WTC11 (cell line): Measurements from ENCODE around the gene UGT1A10. TPM values are rescaled to one million over a fixed set of nuclear protein-coding genes. Genes with fewer than 3 reads are reported as not detected.

ENCODE experiments used
- ATAC-seq: fragments of 200-7000 bp; cut with Tn5 transposase; 2 replicates; pipeline ENCODE4 v1.10.0; 2021; ENCODE audit warnings: mild to moderate bottlenecking, moderate library complexity
- CTCF ChIA-PET: fragments of 300-600 bp; sonication (Branson Sonifier 250); formaldehyde crosslinking; loops from one replicate; lab custom pipeline; 2021; ENCODE audit warnings: antibody characterized with exemption; lab: Charles Lee
- POLR2A ChIA-PET: fragments of 350-600 bp; sonication (Branson Sonifier 250); formaldehyde crosslinking; loops from one replicate; lab custom pipeline; 2021; ENCODE audit warnings: antibody characterized with exemption; lab: Charles Lee
- DNase-seq: peaks from one replicate; pipeline ENCODE4 v3.0.0; 2021; ENCODE audit warnings: low spot score
- H3K27ac Mint-ChIP-seq: 2 replicates; pipeline ENCODE4 v1.8.0; 2021; ENCODE audit warnings: mixed read lengths
- H3K27me3 Mint-ChIP-seq: 2 replicates; pipeline ENCODE4 v1.8.0; 2021; ENCODE audit warnings: low read depth, mild to moderate bottlenecking, moderate library complexity, mixed read lengths
- H3K36me3 Mint-ChIP-seq: 2 replicates; pipeline ENCODE4 v1.8.0; 2021; ENCODE audit warnings: mixed read lengths
- H3K4me1 Mint-ChIP-seq: 2 replicates; pipeline ENCODE4 v1.8.0; 2022; ENCODE audit warnings: mixed read lengths
- H3K4me3 Mint-ChIP-seq: 2 replicates; pipeline ENCODE4 v1.8.0; 2021; ENCODE audit warnings: mild to moderate bottlenecking, moderate library complexity, mixed read lengths
- H3K9me3 Mint-ChIP-seq: 2 replicates; pipeline ENCODE4 v1.8.0; 2021; ENCODE audit warnings: mixed read lengths
- ATF6 ChIP-seq: sonication (generic); formaldehyde crosslinking; IDR thresholded peaks from 2 replicates; pipeline ENCODE4 v1.8.1; 2023; ENCODE audit warnings: mild to moderate bottlenecking, missing genetic modification reagents
- ESRRA ChIP-seq: sonication (generic); formaldehyde crosslinking; IDR thresholded peaks from 2 replicates; pipeline ENCODE4 v1.8.1; 2022; ENCODE audit warnings: mild to moderate bottlenecking, missing genetic modification reagents, borderline replicate concordance
- FOXK1 ChIP-seq: sonication (generic); formaldehyde crosslinking; IDR thresholded peaks from 2 replicates; pipeline ENCODE4 v1.8.0; 2022; ENCODE audit warnings: mild to moderate bottlenecking, moderate library complexity, missing genetic modification reagents
- FOXP4 ChIP-seq: sonication (generic); formaldehyde crosslinking; IDR thresholded peaks from 2 replicates; pipeline ENCODE4 v1.8.0; 2022; ENCODE audit warnings: mild to moderate bottlenecking, missing genetic modification reagents
- GRHL2 ChIP-seq: fragments of 250-450 bp; sonication (Bioruptor Pico); IDR thresholded peaks from 2 replicates; pipeline ENCODE4 v1.8.0; 2022; ENCODE audit warnings: mild to moderate bottlenecking, moderate library complexity; ENCODE audit not compliant: insufficient replicate concordance, severe bottlenecking
- GTF2I ChIP-seq: fragments of 250-450 bp; sonication (Bioruptor Pico); conservative IDR thresholded peaks from 2 replicates; pipeline ENCODE4 v1.4.0; 2021; ENCODE audit warnings: mild to moderate bottlenecking
- IRF2 ChIP-seq: sonication (generic); formaldehyde crosslinking; IDR thresholded peaks from 2 replicates; pipeline ENCODE4 v1.8.0; 2022; ENCODE audit warnings: low read depth, missing genetic modification reagents, borderline replicate concordance
- MLX ChIP-seq: sonication (generic); formaldehyde crosslinking; IDR thresholded peaks from 2 replicates; pipeline ENCODE4 v1.8.1; 2023; ENCODE audit warnings: mild to moderate bottlenecking, missing genetic modification reagents, moderate library complexity
- MXD4 ChIP-seq: fragments of 250-450 bp; sonication (Bioruptor Pico); IDR thresholded peaks from 2 replicates; pipeline ENCODE4 v1.8.0; 2021; ENCODE audit warnings: mild to moderate bottlenecking, moderate library complexity, borderline replicate concordance
- NFE2L1 ChIP-seq: sonication (generic); formaldehyde crosslinking; IDR thresholded peaks from 2 replicates; pipeline ENCODE4 v1.8.1; 2023; ENCODE audit warnings: missing genetic modification reagents
- RELA ChIP-seq: sonication (generic); formaldehyde crosslinking; IDR thresholded peaks from 2 replicates; pipeline ENCODE4 v1.8.1; 2022; ENCODE audit warnings: missing genetic modification reagents, mild to moderate bottlenecking, borderline replicate concordance
- RORB ChIP-seq: fragments of 250-450 bp; sonication (Bioruptor Pico); IDR thresholded peaks from 2 replicates; pipeline ENCODE4 v1.9.0; 2021; ENCODE audit warnings: mild to moderate bottlenecking
- SMAD3 ChIP-seq: sonication (generic); formaldehyde crosslinking; IDR thresholded peaks from 2 replicates; pipeline ENCODE4 v1.8.0; 2022; ENCODE audit warnings: missing genetic modification reagents, mild to moderate bottlenecking, borderline replicate concordance
- TEAD1 ChIP-seq: sonication (generic); formaldehyde crosslinking; IDR thresholded peaks from 2 replicates; pipeline ENCODE4 v1.8.0; 2022; ENCODE audit warnings: mild to moderate bottlenecking, missing genetic modification reagents
- TP53 ChIP-seq: sonication (generic); formaldehyde crosslinking; IDR thresholded peaks from 2 replicates; pipeline ENCODE4 v1.8.1; 2023; ENCODE audit warnings: mild to moderate bottlenecking, missing genetic modification reagents
- ZNF219 ChIP-seq: sonication (generic); formaldehyde crosslinking; IDR thresholded peaks from 2 replicates; pipeline ENCODE4 v1.8.0; 2023; ENCODE audit warnings: missing genetic modification reagents, mild to moderate bottlenecking, borderline replicate concordance
- ZNF263 ChIP-seq: sonication (generic); formaldehyde crosslinking; IDR thresholded peaks from 2 replicates; pipeline ENCODE4 v1.8.1; 2022; ENCODE audit warnings: low read depth, mild to moderate bottlenecking, moderate library complexity, missing genetic modification reagents
- ZNF396 ChIP-seq: fragments of 250-450 bp; sonication (Bioruptor Pico); IDR thresholded peaks from 2 replicates; pipeline ENCODE4 v1.8.0; 2021; ENCODE audit warnings: mild to moderate bottlenecking, moderate library complexity, borderline replicate concordance
- ZNF416 ChIP-seq: fragments of 250-450 bp; sonication (Bioruptor Pico); IDR thresholded peaks from 2 replicates; pipeline ENCODE4 v1.9.0; 2021; ENCODE audit warnings: mild to moderate bottlenecking, inconsistent platforms
- ZNF425 ChIP-seq: fragments of 250-450 bp; sonication (Bioruptor Pico); conservative IDR thresholded peaks from 2 replicates; pipeline ENCODE4 v1.9.0; 2021; ENCODE audit warnings: mild to moderate bottlenecking
- ZNF532 ChIP-seq: fragments of 250-450 bp; sonication (Bioruptor Pico); IDR thresholded peaks from 2 replicates; pipeline ENCODE4 v1.9.0; 2021; ENCODE audit warnings: mild to moderate bottlenecking, borderline replicate concordance
- total RNA-seq: library from RNA; stranded (reverse); gene quantifications from 3 replicates; pipeline ENCODE4 v1.2.3, GENCODE V29; 2021

Gene UGT1A10
- total RNA-seq, 1 experiment from 2014 or later: not detected

GRCh38 chr2:233598952-233599351 lies 37.3 kb upstream of the UGT1A10 start (continued):
- no peak for TF ChIP-seq GRHL2 (CRISPR knock-in tag)
- no peak for TF ChIP-seq RELA (CRISPR knock-in tag)
- TF ChIP-seq SMAD3: no peak
- TF ChIP-seq MXD4 (CRISPR knock-in tag): no peak

- ChIA-PET CTCF (no interaction called here), POLR2A (no interaction called here)
- no peak for DNase-seq
- peaks cover 37% of the 10 kb centered on the region for H3K9me3 Mint-ChIP-seq
- no peak for ATAC-seq
- H3K27me3 Mint-ChIP-seq: peaks cover 4% of the 10 kb centered on the region; the same call in 1 of the 2 replicates
- H3K4me1 Mint-ChIP-seq: no peaks in the 10 kb centered on the region
- H3K4me3 Mint-ChIP-seq: no peak overlapping the region
- no peak overlapping the region for H3K27ac Mint-ChIP-seq
- H3K36me3 Mint-ChIP-seq: peaks cover 7% of the 10 kb centered on the region
- no peak for TF ChIP-seq ZNF532 (CRISPR knock-in tag)
- TF ChIP-seq FOXK1 (CRISPR knock-in tag): no peak
- TF ChIP-seq ZNF425 (CRISPR knock-in tag): no peak
- no peak for TF ChIP-seq RELA (CRISPR knock-in tag)
- TF ChIP-seq ZNF416 (CRISPR knock-in tag): no peak
- no peak for TF ChIP-seq NFE2L1 (CRISPR knock-in tag)
- no peak for TF ChIP-seq MLX (CRISPR knock-in tag)
- TF ChIP-seq ZNF263 (CRISPR knock-in tag): no peak
- no peak for TF ChIP-seq ZNF219
- TF ChIP-seq TEAD1 (CRISPR knock-in tag): no peak
- no peak for TF ChIP-seq TP53 (CRISPR knock-in tag)
- no peak for TF ChIP-seq FOXP4 (CRISPR knock-in tag)
- TF ChIP-seq RORB: no peak
- no peak for TF ChIP-seq ATF6 (CRISPR knock-in tag)
- no peak for TF ChIP-seq GRHL2 (CRISPR knock-in tag)
- TF ChIP-seq GTF2I (CRISPR knock-in tag): no peak
- no peak for TF ChIP-seq ESRRA (CRISPR knock-in tag)
- no peak for TF ChIP-seq IRF2
- no peak for TF ChIP-seq ZNF396 (CRISPR knock-in tag)
Observed at GRCh38 chr2:233600386-233600785, 35.9 kb upstream of the UGT1A10 start.
